Measurements from ENCODE around the gene DNMT3A.

GRCh38 chr2:25331686-25332365 is 9.9 kb downstream of the DNMT3A start:
- TF ChIP-seq CTCF (IDR thresholded peaks at IDR 0.05; ENCODE audit: extremely low read depth in 1 of 2, insufficient read depth in 1 of 2, low read depth in 1 of 2, low read length in 2 of 2) (no peak), FOS (IDR thresholded peaks at IDR 0.05; ENCODE audit: borderline replicate concordance, insufficient read depth, low read length) (no peak), EZH2 (IDR thresholded peaks at IDR 0.05; ENCODE audit: borderline replicate concordance, low read depth, low read length, severe bottlenecking) (no peak), POLR2A (IDR thresholded peaks at IDR 0.05; ENCODE audit: low read depth, low read length) (no peak), POLR2AphosphoS5 (IDR thresholded peaks at IDR 0.05; ENCODE audit: insufficient read depth, low read depth, low read length) (no peak), MAX (IDR thresholded peaks at IDR 0.05; ENCODE audit: insufficient read depth, insufficient read length) (no peak)
